Gastroesophageal sphincter (tissue), 3 donors: ENCODE measurements around the gene ZBED4.

Experiments used
- CTCF ChIP-seq, 4 experiments: fragments of 200-600 bp in 2 of 4; fragments of 450-650 bp in 2 of 4; sonication (generic) in 1 of 4; IDR thresholded peaks; one replicate each; pipeline ENCODE4 v1.5.1; 2017 to 2019; ENCODE audit warnings: antibody characterized with exemption in 4 of 4, mild to moderate bottlenecking in 2 of 4, moderate library complexity in 2 of 4
- EP300 ChIP-seq: sonication (generic); formaldehyde crosslinking; IDR thresholded peaks from one replicate; pipeline ENCODE4 v1.6.1; 2017; ENCODE audit warnings: antibody characterized with exemption, mild to moderate bottlenecking
- POLR2A ChIP-seq, 2 donors: fragments of 450-650 bp; IDR thresholded peaks; one replicate each; pipeline ENCODE4 v1.6.1; 2017; ENCODE audit warnings: antibody characterized with exemption in 2 of 2, mild to moderate bottlenecking in 2 of 2, moderate library complexity in 1 of 2

GRCh38 chr22:49894322-49895054, 40.8 kb downstream of the ZBED4 start:
- TF ChIP-seq CTCF (IDR thresholded peaks at IDR 0.05) = no peak
- no peak for TF ChIP-seq EP300
- no peak for TF ChIP-seq POLR2A (IDR thresholded peaks at IDR 0.05)
